SU-DHL-6 (cell line): ENCODE data around the gene DSCAML1.

Experiments
- H2AFZ ChIP-seq: fragments of 200-600 bp; sonication (generic); 2 replicates; pipeline ENCODE4 v1.6.1; 2014; ENCODE audit warnings: low read depth, mild to moderate bottlenecking, moderate library complexity, mixed read lengths, antibody characterized with exemption, low read length; ENCODE audit not compliant: severe bottlenecking
- H3F3A ChIP-seq: fragments of 200-600 bp; shearing (Covaris generic); 2 replicates; pipeline ENCODE4 v1.6.0; 2016; ENCODE audit warnings: antibody characterized with exemption, mild to moderate bottlenecking; ENCODE audit not compliant: insufficient read depth
- H3K27ac ChIP-seq: fragments of 200-600 bp; sonication (generic); 2 replicates; pipeline ENCODE4 v1.5.1; 2016; ENCODE audit warnings: low read depth, mild to moderate bottlenecking, low read length, moderate library complexity, mixed read lengths
- H3K27me3 ChIP-seq: fragments of 200-600 bp; sonication (generic), shearing (Covaris generic); 2 replicates; pipeline ENCODE4 v1.6.0; 2014; ENCODE audit warnings: mild to moderate bottlenecking, low read length
- H3K36me3 ChIP-seq: fragments of 200-600 bp; sonication (generic); 2 replicates; pipeline ENCODE4 v1.6.1; 2014; ENCODE audit warnings: mild to moderate bottlenecking, low read length, mixed read lengths
- H3K4me2 ChIP-seq: fragments of 300-600, 200-600 bp; shearing (Covaris generic), sonication (generic); 2 replicates; pipeline ENCODE4 v1.6.0; 2014; ENCODE audit warnings: low read length, low read depth, mild to moderate bottlenecking; ENCODE audit not compliant: poor library complexity, severe bottlenecking
- H3K4me3 ChIP-seq: fragments of 200-600 bp; sonication (generic); 2 replicates; pipeline ENCODE4 v1.5.1; 2014; ENCODE audit warnings: antibody characterized with exemption, low read length, mild to moderate bottlenecking, mixed read lengths; ENCODE audit not compliant: insufficient read depth, poor library complexity, severe bottlenecking
- H3K79me2 ChIP-seq: fragments of 200-600 bp; sonication (generic); 2 replicates; pipeline ENCODE4 v1.6.1; 2014; ENCODE audit warnings: mild to moderate bottlenecking, low read length, moderate library complexity; ENCODE audit not compliant: insufficient read depth
- H3K9ac ChIP-seq: fragments of 200-600 bp; sonication (generic); 2 replicates; pipeline ENCODE4 v1.7.0; 2014; ENCODE audit warnings: mild to moderate bottlenecking, low read length
- H3K9me2 ChIP-seq: fragments of 200-600 bp; sonication (generic); replicated peaks from 2 replicates; pipeline ENCODE4 v1.6.1; 2014; ENCODE audit warnings: low read length; ENCODE audit not compliant: insufficient read depth
- H3K9me3 ChIP-seq: fragments of 200-600 bp; sonication (generic); 2 replicates; pipeline ENCODE4 v1.6.1; 2014; ENCODE audit warnings: low read length, mixed read lengths; ENCODE audit not compliant: insufficient read depth
- H4K20me1 ChIP-seq: fragments of 200-600 bp; sonication (generic); 2 replicates; pipeline ENCODE4 v1.6.1; 2014; ENCODE audit warnings: low read depth, mild to moderate bottlenecking, antibody characterized with exemption, low read length, moderate library complexity, mixed read lengths
- EZH2phosphoT487 ChIP-seq: fragments of 200-600 bp; sonication (generic), shearing (Covaris generic); conservative IDR thresholded peaks from 2 replicates; pipeline ENCODE4 v1.6.1; 2018; ENCODE audit warnings: mild to moderate bottlenecking, antibody characterized with exemption, low read length, moderate library complexity, mixed read lengths
- TF ChIP-seq, protein P1 (sequence below): fragments of 200-600 bp; sonication (generic); IDR thresholded peaks from one replicate; pipeline ENCODE4 v1.5.1; 2017; ENCODE audit warnings: antibody characterized with exemption, mild to moderate bottlenecking, low read length, moderate library complexity; ENCODE audit not compliant: insufficient read depth, poor library complexity, severe bottlenecking

The DSCAML1 gene

DNA sequence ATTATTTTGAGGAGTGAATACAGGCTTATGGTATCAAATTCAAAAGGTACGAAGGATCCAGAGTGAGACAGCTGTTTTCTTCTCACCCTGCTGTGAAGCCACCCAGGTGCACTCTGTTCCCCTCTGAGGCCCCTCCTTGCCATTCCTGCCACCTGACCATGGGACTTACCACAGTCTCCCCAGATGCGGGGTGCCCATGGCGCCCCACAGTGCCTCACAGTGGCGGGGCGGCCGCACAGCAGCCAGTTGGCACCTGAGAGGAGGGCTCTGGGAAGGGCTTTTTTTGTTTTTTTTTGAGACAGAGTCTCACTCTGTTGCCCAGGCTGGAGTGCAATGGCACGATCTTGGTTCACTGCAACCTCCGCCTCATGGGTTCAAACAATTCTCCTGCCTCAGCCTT is 317.6 kb downstream of the DSCAML1 start:
- H3K27me3 ChIP-seq = no peaks in the 10 kb centered on the region; the same call in 1 of the 2 replicates
- no peak overlapping the region for H3K4me2 ChIP-seq
- no peak overlapping the region for H3K9ac ChIP-seq
- no peak overlapping the region for H3K27ac ChIP-seq
- no peaks in the 10 kb centered on the region for H4K20me1 ChIP-seq
- no peaks in the 10 kb centered on the region for H3K9me3 ChIP-seq
- TF ChIP-seq EZH2phosphoT487 = no peak
- TF ChIP-seq, protein P1, sequence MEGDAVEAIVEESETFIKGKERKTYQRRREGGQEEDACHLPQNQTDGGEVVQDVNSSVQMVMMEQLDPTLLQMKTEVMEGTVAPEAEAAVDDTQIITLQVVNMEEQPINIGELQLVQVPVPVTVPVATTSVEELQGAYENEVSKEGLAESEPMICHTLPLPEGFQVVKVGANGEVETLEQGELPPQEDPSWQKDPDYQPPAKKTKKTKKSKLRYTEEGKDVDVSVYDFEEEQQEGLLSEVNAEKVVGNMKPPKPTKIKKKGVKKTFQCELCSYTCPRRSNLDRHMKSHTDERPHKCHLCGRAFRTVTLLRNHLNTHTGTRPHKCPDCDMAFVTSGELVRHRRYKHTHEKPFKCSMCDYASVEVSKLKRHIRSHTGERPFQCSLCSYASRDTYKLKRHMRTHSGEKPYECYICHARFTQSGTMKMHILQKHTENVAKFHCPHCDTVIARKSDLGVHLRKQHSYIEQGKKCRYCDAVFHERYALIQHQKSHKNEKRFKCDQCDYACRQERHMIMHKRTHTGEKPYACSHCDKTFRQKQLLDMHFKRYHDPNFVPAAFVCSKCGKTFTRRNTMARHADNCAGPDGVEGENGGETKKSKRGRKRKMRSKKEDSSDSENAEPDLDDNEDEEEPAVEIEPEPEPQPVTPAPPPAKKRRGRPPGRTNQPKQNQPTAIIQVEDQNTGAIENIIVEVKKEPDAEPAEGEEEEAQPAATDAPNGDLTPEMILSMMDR = peak; percentile 55
- no peaks in the 10 kb centered on the region for H3K36me3 ChIP-seq
- H3K79me2 ChIP-seq = no peaks in the 10 kb centered on the region
- no peaks in the 10 kb centered on the region for H3F3A ChIP-seq
- no peak overlapping the region for H3K4me3 ChIP-seq
- H2AFZ ChIP-seq = peak overlapping the region; percentile 47
- H3K9me2 ChIP-seq = no peaks in the 10 kb centered on the region

DNA sequence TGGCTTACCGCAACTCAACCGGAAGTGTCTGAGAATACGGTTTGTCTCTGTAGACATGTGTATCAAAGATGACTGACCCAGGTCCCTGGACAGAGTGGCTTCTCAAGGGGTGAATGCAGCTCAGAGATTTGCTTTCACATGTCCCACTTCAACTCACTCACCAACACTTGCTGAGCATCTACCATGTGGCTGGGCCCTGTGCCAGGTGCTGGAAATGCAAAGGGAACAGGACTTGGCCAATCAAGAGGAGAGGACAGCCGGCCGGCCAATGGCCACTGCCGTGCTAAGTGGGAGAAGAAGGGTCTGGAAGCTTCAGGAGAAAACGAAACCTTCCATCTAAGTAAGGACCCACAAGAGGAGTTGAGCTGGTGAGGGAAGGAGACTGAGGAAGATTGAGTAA is 318.1 kb downstream of the DSCAML1 start:
- Histone ChIP-seq H3F3A (no peaks in the 10 kb centered on the region), H3K4me2 (no peak overlapping the region), H3K27ac (no peak overlapping the region), H3K27me3 (no peaks in the 10 kb centered on the region; the same call in 1 of the 2 replicates), H4K20me1 (no peaks in the 10 kb centered on the region), H3K36me3 (no peaks in the 10 kb centered on the region), H2AFZ (peak overlapping the region; percentile 47), H3K9me3 (no peaks in the 10 kb centered on the region), H3K9ac (no peak overlapping the region), H3K4me3 (no peak overlapping the region), H3K9me2 (no peaks in the 10 kb centered on the region), H3K79me2 (no peaks in the 10 kb centered on the region)
- TF ChIP-seq, protein P1 = no peak
- TF ChIP-seq EZH2phosphoT487 = no peak

GRCh38 chr11:117478126-117478860 is 318.7 kb downstream of the DSCAML1 start:
- no peaks in the 10 kb centered on the region for H3K9me3 ChIP-seq
- no peak overlapping the region for H3K4me3 ChIP-seq
- H3K9me2 ChIP-seq = no peaks in the 10 kb centered on the region
- peak overlapping the region; percentile 47 for H2AFZ ChIP-seq
- H3K79me2 ChIP-seq = no peaks in the 10 kb centered on the region
- H3K9ac ChIP-seq = no peak overlapping the region
- no peaks in the 10 kb centered on the region; the same call in 1 of the 2 replicates for H3K27me3 ChIP-seq
- TF ChIP-seq, protein P1 = no peak
- no peak for TF ChIP-seq EZH2phosphoT487
- H4K20me1 ChIP-seq = no peaks in the 10 kb centered on the region
- H3K27ac ChIP-seq = no peak overlapping the region
- H3K4me2 ChIP-seq = no peak overlapping the region
- no peaks in the 10 kb centered on the region for H3K36me3 ChIP-seq
- no peaks in the 10 kb centered on the region for H3F3A ChIP-seq
